PC-9 (cell line): ENCODE measurements around the gene SNU13.

Experiments
- CTCF ChIP-seq: fragments of 200-600 bp; sonication (generic); conservative IDR thresholded peaks from 2 replicates; pipeline ENCODE4 v1.6.1; 2017; ENCODE audit warnings: mixed run types, antibody characterized with exemption, mild to moderate bottlenecking, moderate library complexity
- EZH2 ChIP-seq: fragments of 200-600 bp; sonication (generic); IDR thresholded peaks from 2 replicates; pipeline ENCODE4 v1.8.0; 2017; ENCODE audit warnings: antibody characterized with exemption, low read depth

GRCh38 chr22:41668971-41669911 lies 19.4 kb downstream of the SNU13 start:
- no peak for TF ChIP-seq EZH2
- no peak for TF ChIP-seq CTCF
